Small intestine (tissue), 7 donors: ENCODE results near the gene SORL1. TPM values are rescaled to one million over a fixed set of nuclear protein-coding genes. Genes with fewer than 3 reads are reported as not detected.

ENCODE experiments used
- DNase-seq, 2 donors: peaks; one replicate each; pipeline versions ENCODE4 v3.0.0 to v3.0.0-alpha.2; 2013
- FAIRE-seq: peaks from 2 replicates; lab custom pipeline; 2012; peaks lifted over from hg19 to GRCh38; lab: Jason Lieb, UNC
- H3K27ac ChIP-seq, 3 donors: one replicate each; pipeline ENCODE4 v1.5.1; 2013; ENCODE audit warnings: low read length in 2 of 3, mild to moderate bottlenecking in 2 of 3, control low read depth in 1 of 3, inconsistent platforms in 1 of 3, low read depth in 1 of 3, moderate library complexity in 1 of 3
- H3K27me3 ChIP-seq, 3 donors: one replicate each; pipeline ENCODE4 v1.6.1; 2013; ENCODE audit warnings: low read length in 3 of 3, inconsistent platforms in 1 of 3; ENCODE audit not compliant: control insufficient read depth in 3 of 3, insufficient read depth in 3 of 3
- H3K36me3 ChIP-seq, 3 donors: one replicate each; pipeline ENCODE4 v1.6.1; 2013; ENCODE audit warnings: low read length in 3 of 3, inconsistent platforms in 1 of 3, low read depth in 1 of 3, mild to moderate bottlenecking in 1 of 3, moderate library complexity in 1 of 3; ENCODE audit not compliant: control insufficient read depth in 3 of 3, insufficient read depth in 2 of 3
- H3K4me1 ChIP-seq, 3 donors: one replicate each; pipeline ENCODE4 v1.6.1; 2013; ENCODE audit warnings: low read length in 2 of 3, inconsistent platforms in 1 of 3, low read depth in 1 of 3, mild to moderate bottlenecking in 1 of 3, moderate library complexity in 1 of 3; ENCODE audit not compliant: control insufficient read depth in 3 of 3, insufficient read depth in 2 of 3
- H3K4me3 ChIP-seq, 3 donors: one replicate each; pipeline ENCODE4 v1.5.1; 2013; ENCODE audit warnings: low read length in 3 of 3, control low read depth in 1 of 3, inconsistent platforms in 1 of 3, low read depth in 1 of 3, mild to moderate bottlenecking in 1 of 3, moderate library complexity in 1 of 3
- H3K9me3 ChIP-seq, 2 donors: one replicate each; pipeline ENCODE4 v1.6.1; 2013; ENCODE audit warnings: low read depth in 1 of 2, low read length in 1 of 2; ENCODE audit not compliant: control insufficient read depth in 2 of 2, insufficient read depth in 1 of 2
- WGBS, 3 donors: extraction: QIAGEN DNeasy Blood & Tissue Kit; methylation state at CpG; one replicate each; pipeline ENCODE4 v1.1.7; 2013; 5-methylcytosine and 5-hydroxymethylcytosine counted together
- polyA plus RNA-seq, 4 donors: library from polyadenylated mRNA; stranded (reverse) in 3 of 4; unstranded in 1 of 4; fragments of 200-250 nt in 3 of 4; fragments of 120-200 nt in 1 of 4; gene quantifications; one replicate each; pipeline versions ENCODE4 v1.2.1 to v1.2.3, GENCODE V29; 2013
- donor health status: healthy with polysubstance abuse.
- donor health status: control.
- donor health status: control.
- donor health status: Bipolar disorder and iron deficiency.
- donor health status: healthy.

The SORL1 gene
- polyA plus RNA-seq, 4 donors: 4.6 to 64.5 (median 5.8) TPM

DNA sequence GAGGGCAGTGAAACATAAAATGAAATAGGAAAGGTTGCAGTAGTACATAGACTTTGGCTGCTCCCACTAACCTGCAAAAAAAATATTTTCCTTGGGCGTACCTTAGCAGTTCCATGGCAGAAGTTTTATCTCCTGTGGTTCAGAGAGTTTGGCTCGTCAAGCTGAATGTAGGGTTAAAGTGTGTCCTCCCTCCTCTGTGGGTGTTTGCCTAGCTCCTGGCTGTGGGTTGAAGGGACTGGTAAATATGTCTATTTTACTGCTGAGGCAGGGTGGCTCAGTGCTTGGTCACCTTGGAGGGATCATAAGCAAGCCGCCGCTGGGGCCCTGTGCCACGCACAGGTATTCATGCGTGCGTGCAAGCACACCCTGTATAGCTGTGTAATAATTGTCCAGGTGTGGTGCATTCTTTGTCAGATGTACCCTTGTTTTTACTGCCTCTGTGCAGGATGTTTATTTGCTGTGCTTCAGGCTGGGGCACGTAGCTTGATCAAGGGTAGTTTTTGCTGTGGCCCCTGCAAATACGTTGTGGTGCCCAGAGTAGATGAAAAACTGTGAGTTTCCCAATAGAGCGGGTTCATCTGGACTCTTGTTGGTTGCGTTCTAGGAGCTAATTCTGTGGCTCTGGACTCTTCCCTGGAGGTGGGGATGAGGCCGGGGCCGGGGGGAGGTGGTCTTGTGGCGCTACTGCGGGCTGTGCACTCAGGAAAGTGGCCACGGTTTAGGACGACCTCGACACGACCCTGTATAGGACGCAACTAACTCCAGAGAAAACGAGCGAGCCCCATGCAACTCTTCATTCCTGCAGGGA is 732 bp upstream of the SORL1 start:
- FAIRE-seq: no peak
- Histone ChIP-seq H3K9me3 (peaks cover 0 to 5% of the 10 kb centered on the region in 2 donors), H3K27ac (peak overlapping the region; percentile 84 to 87 (median 86)), H3K4me3 (peak overlapping the region; percentile 63 to 70 (median 63)), H3K36me3 (no peaks in the 10 kb centered on the region), H3K27me3 (peaks cover 0 to 4% (median 0%) of the 10 kb centered on the region in 3 donors), H3K4me1 (peaks cover 3 to 20% (median 3%) of the 10 kb centered on the region in 3 donors)
- WGBS, 3 donors: 3 to 21% (median 16%) methylated on average over 22 of the region's 22 CpGs
- peak; percentile 86 to 91 for DNase-seq

DNA sequence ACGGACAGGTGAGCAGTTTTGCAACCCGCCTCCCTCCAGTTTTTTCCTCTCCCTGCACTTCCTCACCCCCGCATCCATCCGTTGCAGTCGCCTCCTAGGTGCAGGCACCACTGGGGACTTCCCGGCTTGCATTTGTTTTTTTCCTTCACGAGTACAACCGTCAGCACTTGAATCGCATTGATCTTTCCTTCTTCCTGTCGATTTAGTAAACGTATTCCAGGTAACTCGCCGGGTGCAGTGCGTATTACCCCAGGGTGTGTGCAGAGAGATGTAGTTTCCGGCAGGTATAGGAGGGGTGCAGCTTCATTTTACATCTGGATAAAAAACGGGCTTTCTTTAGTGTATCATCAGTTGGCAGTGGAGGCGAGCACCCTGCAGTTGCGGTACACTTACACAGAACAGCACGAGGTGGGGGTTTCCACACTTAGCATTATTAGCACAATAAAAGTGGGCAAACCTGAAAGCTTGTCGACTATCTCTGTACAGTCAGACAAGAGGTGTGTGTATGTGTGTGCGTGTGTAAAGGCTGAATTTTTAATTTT is 566 bp downstream of the SORL1 start, which contains the start of gene SORL1-AS1:
Gene SORL1-AS1, minus strand, starts transcription at position 359 of the 542 bp plus-strand sequence.
- H3K4me3 ChIP-seq: peak within 1 kb of the TSS; percentile 63 to 70 (median 63)
- peaks cover 3 to 20% (median 3%) of the 10 kb centered on the region in 3 donors for H3K4me1 ChIP-seq
- DNase-seq (peak in 1 of 2 donors; percentile 58), FAIRE-seq (no peak)
- H3K27ac ChIP-seq: peak within 1 kb of the TSS; percentile 84 to 87 (median 86)
- H3K9me3 ChIP-seq: peaks cover 0 to 5% of the 10 kb centered on the region in 2 donors
- WGBS, 3 donors: 1 to 4% (median 2%) methylated on average over 21 of the region's 21 CpGs
- peaks cover 0 to 4% (median 0%) of the 10 kb centered on the region in 3 donors for H3K27me3 ChIP-seq
- no peaks in the 10 kb centered on the region for H3K36me3 ChIP-seq

DNA sequence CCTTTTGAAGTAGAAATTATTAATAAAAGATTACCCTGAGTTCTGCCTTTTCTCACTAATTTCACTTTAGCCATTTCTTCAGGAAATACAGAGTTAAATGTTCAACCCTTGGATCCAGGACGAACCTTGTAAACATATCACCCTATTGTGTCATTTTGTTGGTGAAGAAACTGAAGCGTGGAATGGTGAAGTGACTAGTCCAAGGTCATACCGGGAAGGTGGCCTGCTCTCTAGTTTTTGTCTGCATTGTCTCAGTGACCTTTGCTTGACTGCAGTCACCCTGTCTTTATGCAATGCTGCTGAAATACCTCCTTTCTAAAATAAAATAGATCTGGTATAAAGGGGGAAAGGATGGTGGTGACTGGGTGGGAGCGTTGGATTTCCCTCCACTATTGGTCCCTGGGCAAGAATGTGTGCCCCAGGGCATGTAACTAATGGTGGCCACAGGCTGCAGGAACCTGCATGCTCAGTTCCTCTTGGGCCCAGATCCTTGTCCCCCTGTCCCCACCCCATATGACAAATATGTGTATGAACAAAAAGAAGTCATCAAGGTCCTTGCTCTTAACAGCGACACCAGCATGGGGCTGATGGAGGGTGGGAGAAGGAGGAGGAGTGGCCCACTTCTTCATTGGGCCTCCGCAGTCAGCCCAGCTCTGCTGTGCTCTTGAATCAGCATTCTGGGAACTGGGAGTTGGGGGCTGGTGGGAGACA is 1.6 kb downstream of the SORL1 start:
- Histone ChIP-seq H3K27ac (no peak overlapping the region), H3K36me3 (no peaks in the 10 kb centered on the region), H3K27me3 (peaks cover 0 to 4% (median 0%) of the 10 kb centered on the region in 3 donors), H3K4me3 (peak overlapping the region in 1 of 3 donors; percentile 63), H3K4me1 (peaks cover 3 to 20% (median 3%) of the 10 kb centered on the region in 3 donors), H3K9me3 (peaks cover 0 to 5% of the 10 kb centered on the region in 2 donors)
- 58 to 66% (median 63%) methylated on average over 6 of the region's 6 CpGs for WGBS, 3 donors
- FAIRE-seq (no peak), DNase-seq (peak; percentile 40 to 47)

DNA sequence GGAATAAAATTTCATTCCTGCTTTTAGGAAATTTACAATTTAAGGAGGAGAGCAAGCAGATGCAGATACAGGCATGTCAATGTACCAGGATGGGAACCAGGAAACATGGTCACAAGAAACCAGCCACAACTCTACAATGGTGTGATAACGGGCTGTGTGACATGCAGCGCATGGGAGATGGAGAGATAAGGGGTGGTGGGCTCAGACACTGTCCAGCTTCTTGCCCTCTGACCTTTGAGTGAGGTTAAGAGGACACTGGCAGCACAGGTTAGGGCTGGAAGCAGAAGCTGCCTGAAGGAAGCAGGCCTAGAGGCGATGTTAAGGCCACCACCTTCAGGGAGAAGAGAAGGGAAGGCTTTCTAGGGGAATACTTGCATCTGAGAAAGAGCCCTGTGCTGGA is 3.0 kb downstream of the SORL1 start:
- peaks cover under 1 to 29% (median 3%) of the 10 kb centered on the region in 3 donors for H3K4me1 ChIP-seq

DNA sequence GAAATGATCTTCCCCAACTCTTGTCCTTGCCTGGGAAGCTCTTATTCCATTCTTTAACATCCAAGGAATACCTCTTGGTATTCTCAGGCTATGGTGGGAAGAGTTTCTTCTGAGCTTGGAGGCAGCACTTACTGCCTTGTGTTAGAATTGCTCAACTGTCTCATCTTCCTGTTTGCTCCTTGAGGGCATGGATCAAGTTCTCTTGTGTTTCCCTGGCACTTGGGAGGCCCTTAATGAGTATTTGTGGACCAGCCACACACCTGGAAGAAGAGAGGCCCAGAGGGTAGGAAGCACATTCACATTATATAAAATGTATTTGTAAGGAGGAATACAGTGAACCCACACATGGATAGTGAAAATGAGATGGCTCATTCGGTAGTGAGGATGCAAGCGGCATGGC is 4.0 kb downstream of the SORL1 start:
- H3K27me3 ChIP-seq: peaks cover 0 to 4% (median 0%) of the 10 kb centered on the region in 3 donors
- no peaks in the 10 kb centered on the region for H3K36me3 ChIP-seq
- 85 to 94% (median 92%) methylated on average over 2 of the region's 2 CpGs for WGBS, 3 donors
- H3K9me3 ChIP-seq: no peaks in the 10 kb centered on the region
- DNase-seq: no peak
- H3K4me1 ChIP-seq: peaks cover 0 to 27% (median 0%) of the 10 kb centered on the region in 3 donors
- no peak overlapping the region for H3K4me3 ChIP-seq
- H3K27ac ChIP-seq: no peak overlapping the region
- FAIRE-seq: no peak

More for the DNA sequence above, 3.0 kb downstream of the SORL1 start:
- Histone ChIP-seq H3K9me3 (no peaks in the 10 kb centered on the region), H3K36me3 (no peaks in the 10 kb centered on the region), H3K27me3 (peaks cover 0 to 4% (median 0%) of the 10 kb centered on the region in 3 donors), H3K4me3 (no peak overlapping the region), H3K27ac (no peak overlapping the region)
- 60 to 92% (median 88%) methylated on average over 2 to 3 of the region's 3 CpGs for WGBS, 3 donors
- FAIRE-seq (no peak), DNase-seq (no peak)

- peaks cover 0 to 4% (median 0%) of the 10 kb centered on the region in 3 donors for H3K27me3 ChIP-seq
- H3K36me3 ChIP-seq: no peaks in the 10 kb centered on the region
- DNase-seq (no peak), FAIRE-seq (no peak)
- WGBS, 3 donors: 77 to 82% (median 81%) methylated on average over 11 of the region's 11 CpGs
- no peaks in the 10 kb centered on the region for H3K9me3 ChIP-seq
- H3K4me1 ChIP-seq: peaks cover 0 to 23% (median 0%) of the 10 kb centered on the region in 3 donors
- H3K27ac ChIP-seq: no peak overlapping the region
- no peak overlapping the region for H3K4me3 ChIP-seq
Measured at GRCh38 chr11:121456816-121457431, 4.8 kb downstream of the SORL1 start.

DNA sequence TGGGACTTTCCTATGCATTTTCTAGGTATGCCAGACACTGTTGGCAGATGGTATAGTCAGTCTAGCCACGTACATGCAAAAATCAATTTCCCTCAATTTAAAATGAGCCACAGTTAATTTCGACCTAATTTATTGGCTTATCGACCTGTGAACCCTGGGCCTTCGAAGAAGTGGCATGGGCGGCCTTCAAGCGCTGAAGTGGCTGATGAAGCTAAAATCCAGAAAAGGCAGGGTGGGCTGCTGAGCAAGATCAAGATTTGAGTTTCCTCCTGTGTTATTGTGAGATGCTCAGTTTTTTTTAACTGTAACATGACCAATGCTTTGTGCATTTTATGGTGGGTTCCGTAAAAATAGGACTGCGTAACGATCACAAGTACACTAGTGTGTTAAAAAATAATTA is 6.4 kb downstream of the SORL1 start:
- 91 to 93% (median 92%) methylated on average over 9 of the region's 9 CpGs for WGBS, 3 donors
- Histone ChIP-seq H3K4me3 (no peak overlapping the region), H3K4me1 (peaks cover 0 to 23% (median 0%) of the 10 kb centered on the region in 3 donors), H3K27ac (no peak overlapping the region), H3K27me3 (no peaks in the 10 kb centered on the region), H3K36me3 (no peaks in the 10 kb centered on the region), H3K9me3 (no peaks in the 10 kb centered on the region)
- no peak for FAIRE-seq
- no peak for DNase-seq
